Measurements from ENCODE around the gene TSPYL1.
"Not testable (repeated sequence)": the region's sequence is repeated elsewhere in the genome, so short reads cannot be mapped to it uniquely, and the experiment has no call there.

The TSPYL1 gene

DNA sequence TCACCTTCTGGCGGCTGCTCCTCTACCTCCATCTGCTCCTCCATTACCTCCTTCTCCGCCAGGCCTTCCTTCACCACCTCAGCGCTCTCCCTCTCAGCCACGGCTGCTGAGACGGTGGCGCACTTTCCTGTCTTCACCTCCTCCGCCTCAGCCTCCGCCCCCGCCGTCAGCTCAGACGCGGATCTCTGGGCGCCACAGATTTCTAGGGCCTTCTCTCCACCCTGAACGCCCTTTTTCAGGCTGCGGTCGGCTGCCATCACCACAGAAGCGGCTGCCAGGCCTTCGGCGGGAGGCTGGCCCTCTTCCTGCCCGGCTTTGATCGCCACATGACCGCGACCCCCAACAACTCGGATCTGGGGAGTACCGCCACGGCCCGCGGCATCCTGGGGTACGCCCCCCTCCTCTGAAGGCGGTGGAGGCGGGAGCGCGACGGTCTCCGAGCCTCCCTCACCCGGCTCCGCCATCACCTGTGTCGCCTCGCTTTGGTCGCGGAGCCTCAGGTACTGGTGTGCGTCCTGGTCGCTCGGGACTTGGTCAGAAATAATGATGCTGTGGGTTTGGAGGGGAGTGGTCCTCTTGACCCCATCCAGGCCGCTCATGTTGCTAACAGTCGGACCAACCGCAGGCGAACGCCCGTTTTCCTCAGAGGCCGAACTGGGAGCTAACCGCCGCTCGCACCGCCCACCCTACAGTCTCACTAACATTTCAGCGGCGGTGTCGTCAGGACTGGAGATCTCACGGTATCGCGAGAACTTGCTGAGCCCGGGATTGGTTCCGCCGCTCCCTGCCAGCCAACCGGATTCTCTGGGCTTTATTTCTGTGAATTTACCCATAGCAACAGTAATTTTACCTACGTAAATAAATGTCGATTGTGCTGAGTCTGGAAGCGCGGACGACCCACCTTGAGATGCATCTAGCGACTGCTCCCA is at the start of gene TSPYL1:
TSS of gene TSPYL1 (minus strand) at position 699 of the 929 bp plus-strand sequence. CDS start at position 599, 100 bp downstream.
- peak; percentile 96 for DNase-seq (ENCODE audit: low spot score)

DNA sequence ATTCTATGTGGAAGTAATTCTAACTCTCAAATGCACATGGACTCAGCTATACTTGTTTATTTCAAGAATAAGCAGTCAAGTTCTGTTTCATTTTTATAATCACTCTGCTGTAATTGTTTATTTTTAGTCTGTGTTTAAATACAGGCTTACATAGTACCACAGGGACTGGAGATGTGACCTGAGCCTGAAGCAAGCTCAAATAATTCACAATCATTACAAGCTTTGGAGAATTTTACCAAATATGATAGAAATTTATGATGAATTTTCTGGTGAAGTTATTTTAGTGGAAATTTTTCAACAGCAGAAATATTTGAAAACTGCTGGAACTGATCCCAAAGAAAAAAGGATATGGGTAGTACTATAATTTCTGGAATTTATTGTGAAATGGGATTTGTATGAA is 49.4 kb upstream of the TSPYL1 start:
- DNase-seq (ENCODE audit: low spot score) = no peak

DNA sequence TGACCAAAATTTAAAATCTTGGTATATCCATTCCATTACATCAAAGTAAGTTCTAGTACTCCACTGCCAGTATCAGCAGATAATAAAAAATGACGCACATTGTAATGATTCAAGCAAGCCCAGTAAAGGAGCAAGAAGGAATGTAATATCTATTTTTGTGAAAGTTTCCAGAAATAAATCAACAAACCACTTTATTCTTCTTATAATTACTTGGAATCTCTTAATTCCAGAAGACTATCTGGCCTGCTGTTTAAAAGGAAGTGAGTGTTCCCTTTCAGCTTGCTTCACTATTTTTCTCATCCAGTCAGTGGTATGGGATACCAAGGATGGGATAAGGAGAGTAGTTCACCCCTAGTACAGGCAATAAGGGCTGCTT is 48.8 kb upstream of the TSPYL1 start:
- DNase-seq (ENCODE audit: low spot score) = no peak

GRCh38 chr6:116327803-116328527 is 48.2 kb upstream of the TSPYL1 start:
- no peak for DNase-seq (ENCODE audit: low spot score)

- DNase-seq (ENCODE audit: low spot score) = no peak
Measured at GRCh38 chr6:116326996-116327395, 47.3 kb upstream of the TSPYL1 start.

GRCh38 chr6:116326181-116326671 is 46.5 kb upstream of the TSPYL1 start:
- DNase-seq (ENCODE audit: low spot score) = no peak

GRCh38 chr6:116325634-116326132 is 46.0 kb upstream of the TSPYL1 start:
- not testable (repeated sequence) for DNase-seq (ENCODE audit: low spot score)

DNA sequence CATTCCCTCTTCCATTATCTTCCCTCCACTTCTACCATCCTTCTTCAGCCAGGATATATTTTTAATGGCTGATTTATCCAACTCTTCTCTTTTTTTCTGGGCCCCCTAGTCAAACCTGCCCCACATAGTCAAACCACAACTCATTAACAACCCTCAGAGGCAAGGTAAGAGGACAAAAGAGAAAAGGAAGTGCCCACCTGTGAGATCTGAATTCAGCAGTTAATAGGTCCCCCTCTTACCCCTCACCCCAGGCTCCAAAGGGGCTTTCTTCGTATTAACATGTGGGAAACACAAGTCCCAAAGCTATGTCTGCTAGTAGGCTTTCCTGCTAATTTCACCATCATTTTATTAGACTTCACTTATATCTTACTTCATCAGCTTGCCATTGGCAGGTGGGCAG is 44.1 kb upstream of the TSPYL1 start:
- no peak for DNase-seq (ENCODE audit: low spot score)

DNA sequence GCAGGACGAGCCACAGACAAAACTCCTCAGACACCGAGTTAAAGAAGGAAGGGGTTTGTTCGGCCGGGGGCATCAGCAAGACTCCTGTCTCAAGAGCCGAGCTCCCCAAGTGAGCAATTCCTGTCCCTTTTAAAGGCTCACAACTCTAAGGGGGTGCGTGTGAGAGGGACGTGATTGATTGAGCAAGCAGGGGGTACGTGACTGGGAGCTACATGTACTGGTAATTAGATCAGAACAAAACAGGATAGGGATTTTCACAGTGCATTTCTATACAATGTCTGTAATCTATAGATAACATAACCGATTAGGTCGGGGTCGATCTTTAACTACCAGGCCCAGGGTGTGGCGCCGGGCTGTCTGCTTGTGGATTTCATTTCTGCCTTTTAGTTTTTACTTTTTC is 42.2 kb upstream of the TSPYL1 start:
- DNase-seq (ENCODE audit: low spot score) = not testable (repeated sequence)

- DNase-seq (ENCODE audit: low spot score) = no peak
Measured at GRCh38 chr6:116316772-116317467, 37.2 kb upstream of the TSPYL1 start.

- DNase-seq (ENCODE audit: low spot score) = no peak
Measured at GRCh38 chr6:116314878-116315277, 35.1 kb upstream of the TSPYL1 start.

GRCh38 chr6:116314218-116314617 is 34.5 kb upstream of the TSPYL1 start:
- DNase-seq (ENCODE audit: low spot score) = no peak

GRCh38 chr6:116313101-116313776 is 33.5 kb upstream of the TSPYL1 start:
- DNase-seq (ENCODE audit: low spot score) = no peak

DNA sequence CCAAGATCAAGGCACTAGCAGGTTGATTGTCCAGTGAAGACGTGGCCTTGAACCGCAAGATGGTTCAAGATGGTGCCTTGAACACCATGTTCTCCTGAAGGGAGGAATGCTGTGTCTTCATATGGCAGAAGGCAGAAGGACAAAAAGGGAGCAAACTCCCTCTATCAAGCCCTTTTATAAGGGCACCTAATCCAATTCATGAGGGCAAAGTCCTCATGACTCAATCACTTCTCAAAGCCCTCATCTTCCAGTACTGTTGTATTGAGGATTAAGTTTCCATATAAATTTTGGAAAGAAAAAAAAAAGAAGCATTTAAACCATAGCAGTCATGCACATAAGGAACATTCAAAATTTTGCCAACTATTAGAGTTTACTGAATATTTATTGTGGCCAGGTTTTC is 29.9 kb upstream of the TSPYL1 start:
- no peak for DNase-seq (ENCODE audit: low spot score)

GRCh38 chr6:116309001-116309400 is 29.3 kb upstream of the TSPYL1 start:
- no peak for DNase-seq (ENCODE audit: low spot score)

- no peak for DNase-seq (ENCODE audit: low spot score)
Measured at GRCh38 chr6:116307633-116308032, 27.9 kb upstream of the TSPYL1 start.

DNA sequence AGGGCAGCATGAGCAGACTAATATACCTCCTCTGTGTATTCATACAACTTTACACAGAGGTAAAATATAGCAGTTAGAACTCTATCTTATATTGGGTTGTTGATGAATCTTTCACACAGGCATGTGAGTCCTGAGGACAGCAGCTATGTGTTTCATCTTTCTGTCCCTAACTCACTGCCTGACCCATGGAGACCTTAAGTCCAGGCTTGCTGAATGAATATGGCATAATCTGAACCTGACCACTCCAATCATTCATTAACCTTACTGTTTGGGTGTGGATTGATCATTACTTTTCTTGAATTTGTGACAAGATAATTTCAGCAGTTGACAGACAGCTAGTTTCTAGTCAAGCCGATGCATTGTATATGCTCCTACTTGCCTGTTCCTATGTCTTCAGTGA is 27.3 kb upstream of the TSPYL1 start:
- DNase-seq (ENCODE audit: low spot score) = no peak

GRCh38 chr6:116304538-116305097 is 24.9 kb upstream of the TSPYL1 start:
- DNase-seq (ENCODE audit: low spot score) = no peak

DNA sequence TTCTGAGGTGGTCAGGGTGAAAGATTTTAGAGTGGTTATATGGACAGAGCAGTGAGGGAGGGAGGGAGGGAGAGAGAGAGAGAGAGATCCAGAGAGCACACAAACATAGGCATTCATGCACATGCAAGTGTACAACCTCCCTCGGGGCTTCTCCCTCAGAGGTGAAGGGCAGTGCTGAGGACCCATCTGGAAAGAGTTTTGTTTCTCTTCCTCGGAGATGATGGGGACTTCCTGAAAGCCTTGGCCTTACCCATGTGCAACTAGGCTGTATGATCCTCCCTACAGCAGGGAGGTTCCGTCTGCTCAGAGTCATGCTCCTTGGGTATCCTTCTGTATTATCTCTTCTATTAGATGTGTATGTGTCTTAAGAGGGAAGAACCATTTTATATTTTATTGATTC is 21.4 kb upstream of the TSPYL1 start:
- DNase-seq (ENCODE audit: low spot score) = no peak

DNA sequence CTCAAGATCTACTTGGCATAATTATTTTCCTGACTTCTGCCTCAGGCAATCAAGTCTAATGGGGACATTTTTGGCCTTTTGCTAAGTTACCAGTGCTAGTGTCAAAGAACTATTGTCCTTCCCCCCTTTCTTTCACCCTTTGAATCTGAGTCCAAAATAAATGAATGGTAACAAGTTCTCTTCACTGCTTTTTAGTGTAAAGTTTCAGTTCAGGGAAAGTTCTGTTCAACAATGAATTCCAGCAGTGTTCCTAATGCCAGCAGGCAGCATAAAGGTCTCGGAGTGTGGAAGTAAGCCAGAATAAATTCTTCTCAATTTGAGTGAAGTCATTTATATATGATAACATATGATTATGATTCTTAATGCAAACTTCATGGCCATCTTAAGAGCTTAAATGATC is 20.8 kb upstream of the TSPYL1 start:
- no peak for DNase-seq (ENCODE audit: low spot score)

DNA sequence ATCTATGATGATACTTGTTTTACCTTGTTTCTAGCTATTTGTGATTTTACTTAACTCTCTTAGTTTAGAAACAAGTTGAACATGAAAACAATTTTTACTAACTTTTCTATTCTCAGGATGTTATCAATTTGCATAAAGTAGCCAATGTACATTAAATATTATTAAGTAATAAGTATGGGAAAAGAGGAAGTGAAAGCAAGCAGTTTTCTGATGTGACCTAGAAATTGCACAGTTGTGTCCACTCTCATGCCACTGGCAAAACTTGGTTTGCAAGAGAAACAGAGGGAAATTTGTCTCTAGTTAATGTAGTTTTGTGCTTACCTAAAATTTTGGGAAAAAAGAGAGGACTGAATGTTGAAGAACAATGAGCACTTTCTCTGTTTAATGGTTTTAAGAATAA is 19.2 kb upstream of the TSPYL1 start:
- no peak for DNase-seq (ENCODE audit: low spot score)
